OCI-LY3 (cell line): ENCODE measurements around the gene SLCO4A1.

Experiments
- EZH2phosphoT487 ChIP-seq: fragments of 200-600 bp; shearing (Covaris generic); IDR thresholded peaks from 2 replicates; pipeline ENCODE4 v1.6.1; 2018; ENCODE audit warnings: antibody characterized with exemption, mixed run types, low read depth
- TF ChIP-seq, protein P1 (sequence below): fragments of 200-600, 300-600 bp; sonication (generic); IDR thresholded peaks from 2 replicates; pipeline ENCODE4 v1.5.1; 2014; ENCODE audit warnings: antibody characterized with exemption, low read length, low read depth

DNA sequence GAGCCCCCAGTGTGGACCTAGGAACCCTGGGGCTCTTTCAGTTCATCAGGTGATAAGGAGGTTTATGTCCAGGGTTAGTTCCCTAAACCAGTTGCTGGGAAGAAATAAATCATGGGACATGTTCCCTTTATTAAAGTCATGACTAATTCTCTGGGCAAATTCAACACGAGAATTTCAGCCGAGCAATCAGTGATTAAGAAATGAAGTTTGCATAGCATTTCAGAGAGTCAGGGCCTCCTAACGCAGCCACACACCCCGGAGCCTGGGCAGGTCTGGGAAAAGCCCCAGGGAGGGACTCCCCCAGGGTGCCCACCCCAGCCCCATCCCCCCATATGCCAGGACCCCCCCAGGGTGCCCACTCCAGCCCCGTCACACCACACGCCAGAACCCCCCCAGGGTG is 20.1 kb downstream of the SLCO4A1 start:
- TF ChIP-seq, protein P1, sequence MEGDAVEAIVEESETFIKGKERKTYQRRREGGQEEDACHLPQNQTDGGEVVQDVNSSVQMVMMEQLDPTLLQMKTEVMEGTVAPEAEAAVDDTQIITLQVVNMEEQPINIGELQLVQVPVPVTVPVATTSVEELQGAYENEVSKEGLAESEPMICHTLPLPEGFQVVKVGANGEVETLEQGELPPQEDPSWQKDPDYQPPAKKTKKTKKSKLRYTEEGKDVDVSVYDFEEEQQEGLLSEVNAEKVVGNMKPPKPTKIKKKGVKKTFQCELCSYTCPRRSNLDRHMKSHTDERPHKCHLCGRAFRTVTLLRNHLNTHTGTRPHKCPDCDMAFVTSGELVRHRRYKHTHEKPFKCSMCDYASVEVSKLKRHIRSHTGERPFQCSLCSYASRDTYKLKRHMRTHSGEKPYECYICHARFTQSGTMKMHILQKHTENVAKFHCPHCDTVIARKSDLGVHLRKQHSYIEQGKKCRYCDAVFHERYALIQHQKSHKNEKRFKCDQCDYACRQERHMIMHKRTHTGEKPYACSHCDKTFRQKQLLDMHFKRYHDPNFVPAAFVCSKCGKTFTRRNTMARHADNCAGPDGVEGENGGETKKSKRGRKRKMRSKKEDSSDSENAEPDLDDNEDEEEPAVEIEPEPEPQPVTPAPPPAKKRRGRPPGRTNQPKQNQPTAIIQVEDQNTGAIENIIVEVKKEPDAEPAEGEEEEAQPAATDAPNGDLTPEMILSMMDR = no peak
- no peak for TF ChIP-seq EZH2phosphoT487
